ENCODE measurements around the gene PDZD4. TPM values are rescaled to one million over a fixed set of nuclear protein-coding genes. Genes with fewer than 3 reads are reported as not detected.

Gene PDZD4
- total and polyA plus RNA-seq, 9 of the 15 experiments (the other 6 are each of a cell fraction or from before 2014, with no cell fraction given): 0.05 to 0.38 (median 0.07) TPM; not detected in 5

DNA sequence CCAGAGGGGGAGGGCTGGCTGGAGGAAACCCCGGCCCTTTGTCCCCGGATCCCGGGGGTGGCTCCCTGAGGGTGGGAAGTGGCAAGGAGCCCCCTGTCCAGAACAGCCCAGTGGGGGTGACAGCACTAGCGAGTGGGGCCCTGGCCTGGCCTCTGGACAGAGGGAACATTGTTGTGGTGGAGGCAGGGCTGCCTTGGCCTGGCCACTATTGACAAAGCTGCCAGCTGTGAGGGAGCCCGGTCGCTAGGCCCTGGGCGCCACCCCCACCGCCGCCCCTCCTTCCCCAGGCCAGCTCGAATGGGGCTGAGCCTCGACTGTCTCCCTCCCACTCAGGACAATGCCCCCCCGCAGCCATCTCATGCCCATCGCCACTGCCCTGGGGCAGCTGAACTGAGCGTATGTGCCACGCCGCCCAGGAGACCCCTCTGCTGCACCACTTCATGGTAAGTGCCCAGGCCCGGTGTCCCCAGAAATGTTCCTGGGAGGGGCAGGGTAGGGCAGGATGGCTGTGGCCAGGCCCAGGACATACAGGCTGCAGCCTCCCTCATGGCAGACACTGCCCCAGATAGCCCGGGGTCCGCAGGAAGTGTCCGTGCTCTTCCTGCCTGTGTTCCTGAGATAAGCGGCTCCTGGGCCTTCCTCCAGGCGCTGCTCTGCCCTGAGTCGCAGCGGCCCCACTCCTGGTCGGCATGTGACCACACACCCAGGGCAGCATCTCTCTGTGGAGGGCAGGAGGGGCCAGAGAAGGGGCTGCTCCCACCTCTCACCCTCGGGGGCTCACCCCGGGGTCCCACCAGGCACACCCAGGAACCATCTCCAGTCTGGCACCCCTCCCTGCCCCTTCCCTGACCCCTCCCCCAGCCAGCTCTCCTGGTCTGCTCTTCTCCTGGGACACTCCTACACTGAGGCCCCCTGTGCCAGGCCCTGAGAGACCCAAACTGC, 64.9 kb downstream of the PDZD4 start (continued):
- TF ChIP-seq CXXC5 (CRISPR knock-in tag; IDR thresholded peaks at IDR 0.05): peak; percentile 69
- 0 out of 4 replicates have a peak, but pooled peaks of 1 of the 2 experiments have one; percentile 33 for TF ChIP-seq TBL1XR1 (IDR thresholded peaks at IDR 0.05; ENCODE audit: low read length in 2 of 2)
- no peak for TF ChIP-seq HMG20B (CRISPR knock-in tag; IDR thresholded peaks at IDR 0.05)
- TF ChIP-seq, protein P1, sequence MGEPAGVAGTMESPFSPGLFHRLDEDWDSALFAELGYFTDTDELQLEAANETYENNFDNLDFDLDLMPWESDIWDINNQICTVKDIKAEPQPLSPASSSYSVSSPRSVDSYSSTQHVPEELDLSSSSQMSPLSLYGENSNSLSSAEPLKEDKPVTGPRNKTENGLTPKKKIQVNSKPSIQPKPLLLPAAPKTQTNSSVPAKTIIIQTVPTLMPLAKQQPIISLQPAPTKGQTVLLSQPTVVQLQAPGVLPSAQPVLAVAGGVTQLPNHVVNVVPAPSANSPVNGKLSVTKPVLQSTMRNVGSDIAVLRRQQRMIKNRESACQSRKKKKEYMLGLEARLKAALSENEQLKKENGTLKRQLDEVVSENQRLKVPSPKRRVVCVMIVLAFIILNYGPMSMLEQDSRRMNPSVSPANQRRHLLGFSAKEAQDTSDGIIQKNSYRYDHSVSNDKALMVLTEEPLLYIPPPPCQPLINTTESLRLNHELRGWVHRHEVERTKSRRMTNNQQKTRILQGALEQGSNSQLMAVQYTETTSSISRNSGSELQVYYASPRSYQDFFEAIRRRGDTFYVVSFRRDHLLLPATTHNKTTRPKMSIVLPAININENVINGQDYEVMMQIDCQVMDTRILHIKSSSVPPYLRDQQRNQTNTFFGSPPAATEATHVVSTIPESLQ (CRISPR knock-in tag; IDR thresholded peaks at IDR 0.05): no peak
- peak; percentile 62 for TF ChIP-seq KDM5B (IDR thresholded peaks at IDR 0.05; ENCODE audit: insufficient replicate concordance, low read depth, low read length)
- TF ChIP-seq, protein P2, sequence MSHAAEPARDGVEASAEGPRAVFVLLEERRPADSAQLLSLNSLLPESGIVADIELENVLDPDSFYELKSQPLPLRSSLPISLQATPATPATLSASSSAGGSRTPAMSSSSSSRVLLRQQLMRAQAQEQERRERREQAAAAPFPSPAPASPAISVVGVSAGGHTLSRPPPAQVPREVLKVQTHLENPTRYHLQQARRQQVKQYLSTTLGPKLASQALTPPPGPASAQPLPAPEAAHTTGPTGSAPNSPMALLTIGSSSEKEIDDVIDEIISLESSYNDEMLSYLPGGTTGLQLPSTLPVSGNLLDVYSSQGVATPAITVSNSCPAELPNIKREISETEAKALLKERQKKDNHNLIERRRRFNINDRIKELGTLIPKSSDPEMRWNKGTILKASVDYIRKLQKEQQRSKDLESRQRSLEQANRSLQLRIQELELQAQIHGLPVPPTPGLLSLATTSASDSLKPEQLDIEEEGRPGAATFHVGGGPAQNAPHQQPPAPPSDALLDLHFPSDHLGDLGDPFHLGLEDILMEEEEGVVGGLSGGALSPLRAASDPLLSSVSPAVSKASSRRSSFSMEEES (CRISPR knock-in tag; IDR thresholded peaks at IDR 0.05): no peak
- TF ChIP-seq, protein P3, sequence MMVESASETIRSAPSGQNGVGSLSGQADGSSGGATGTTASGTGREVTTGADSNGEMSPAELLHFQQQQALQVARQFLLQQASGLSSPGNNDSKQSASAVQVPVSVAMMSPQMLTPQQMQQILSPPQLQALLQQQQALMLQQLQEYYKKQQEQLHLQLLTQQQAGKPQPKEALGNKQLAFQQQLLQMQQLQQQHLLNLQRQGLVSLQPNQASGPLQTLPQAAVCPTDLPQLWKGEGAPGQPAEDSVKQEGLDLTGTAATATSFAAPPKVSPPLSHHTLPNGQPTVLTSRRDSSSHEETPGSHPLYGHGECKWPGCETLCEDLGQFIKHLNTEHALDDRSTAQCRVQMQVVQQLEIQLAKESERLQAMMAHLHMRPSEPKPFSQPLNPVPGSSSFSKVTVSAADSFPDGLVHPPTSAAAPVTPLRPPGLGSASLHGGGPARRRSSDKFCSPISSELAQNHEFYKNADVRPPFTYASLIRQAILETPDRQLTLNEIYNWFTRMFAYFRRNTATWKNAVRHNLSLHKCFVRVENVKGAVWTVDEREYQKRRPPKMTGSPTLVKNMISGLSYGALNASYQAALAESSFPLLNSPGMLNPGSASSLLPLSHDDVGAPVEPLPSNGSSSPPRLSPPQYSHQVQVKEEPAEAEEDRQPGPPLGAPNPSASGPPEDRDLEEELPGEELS (CRISPR knock-in tag; IDR thresholded peaks at IDR 0.05; ENCODE audit: borderline replicate concordance): no peak
- TF ChIP-seq, protein P4, sequence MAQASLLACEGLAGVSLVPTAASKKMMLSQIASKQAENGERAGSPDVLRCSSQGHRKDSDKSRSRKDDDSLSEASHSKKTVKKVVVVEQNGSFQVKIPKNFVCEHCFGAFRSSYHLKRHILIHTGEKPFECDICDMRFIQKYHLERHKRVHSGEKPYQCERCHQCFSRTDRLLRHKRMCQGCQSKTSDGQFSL (CRISPR knock-in tag; IDR thresholded peaks at IDR 0.05): peak; percentile 79
- TF ChIP-seq, protein P4 (tag; IDR thresholded peaks at IDR 0.05): no peak

All from K562 (cell line).